ENCODE data around the gene EHMT2. TPM values are rescaled to one million over a fixed set of nuclear protein-coding genes. Genes with fewer than 3 reads are reported as not detected.

EHMT2 gene
- polyA plus RNA-seq, 1 donor (not counting 4 experiments of a cell fraction or from before 2014, with no cell fraction given) = 17.7 TPM

DNA sequence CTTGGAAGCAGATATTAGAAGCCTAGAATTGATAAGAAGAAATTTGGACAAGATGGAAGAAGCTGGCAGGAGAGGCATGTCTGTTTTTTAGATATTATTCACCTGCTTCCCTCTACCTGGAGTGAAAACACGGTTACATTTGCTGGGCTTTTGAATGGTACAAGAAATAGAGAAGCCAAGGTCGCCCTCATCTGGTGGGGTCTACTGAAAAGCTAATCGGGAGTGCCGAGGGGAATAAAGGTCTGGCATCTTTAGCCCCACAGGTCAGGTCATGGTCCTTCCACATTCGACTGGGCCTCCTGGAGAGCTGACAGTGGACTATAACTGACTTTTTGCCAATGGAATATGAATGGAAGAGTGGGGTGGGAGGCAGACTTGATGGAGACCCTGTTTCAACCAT, 25.4 kb upstream of the EHMT2 start:
- H4K20me1 ChIP-seq (ENCODE audit: control insufficient read depth, extremely low read depth, insufficient read depth, low read length) = no peaks in the 10 kb centered on the region
- H3K36me3 ChIP-seq (ENCODE audit: control insufficient read depth in 2 of 2, extremely low read depth in 1 of 2, insufficient read depth in 2 of 2, low read length in 2 of 2) = no peaks in the 10 kb centered on the region
- no peak overlapping the region for H3K4me2 ChIP-seq (ENCODE audit: control insufficient read depth, extremely low read depth, insufficient read depth, low read depth, low read length)
- TF ChIP-seq EZH2 (IDR thresholded peaks at IDR 0.05; ENCODE audit: low read length) = no peak
- TF ChIP-seq, protein P1, sequence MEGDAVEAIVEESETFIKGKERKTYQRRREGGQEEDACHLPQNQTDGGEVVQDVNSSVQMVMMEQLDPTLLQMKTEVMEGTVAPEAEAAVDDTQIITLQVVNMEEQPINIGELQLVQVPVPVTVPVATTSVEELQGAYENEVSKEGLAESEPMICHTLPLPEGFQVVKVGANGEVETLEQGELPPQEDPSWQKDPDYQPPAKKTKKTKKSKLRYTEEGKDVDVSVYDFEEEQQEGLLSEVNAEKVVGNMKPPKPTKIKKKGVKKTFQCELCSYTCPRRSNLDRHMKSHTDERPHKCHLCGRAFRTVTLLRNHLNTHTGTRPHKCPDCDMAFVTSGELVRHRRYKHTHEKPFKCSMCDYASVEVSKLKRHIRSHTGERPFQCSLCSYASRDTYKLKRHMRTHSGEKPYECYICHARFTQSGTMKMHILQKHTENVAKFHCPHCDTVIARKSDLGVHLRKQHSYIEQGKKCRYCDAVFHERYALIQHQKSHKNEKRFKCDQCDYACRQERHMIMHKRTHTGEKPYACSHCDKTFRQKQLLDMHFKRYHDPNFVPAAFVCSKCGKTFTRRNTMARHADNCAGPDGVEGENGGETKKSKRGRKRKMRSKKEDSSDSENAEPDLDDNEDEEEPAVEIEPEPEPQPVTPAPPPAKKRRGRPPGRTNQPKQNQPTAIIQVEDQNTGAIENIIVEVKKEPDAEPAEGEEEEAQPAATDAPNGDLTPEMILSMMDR (optimal IDR thresholded peaks at IDR 0.05 in 1 of 3, IDR thresholded peaks at IDR 0.05 in 1 of 3, conservative IDR thresholded peaks at IDR 0.05 in 1 of 3; ENCODE audit: extremely low read depth in 1 of 3, insufficient read depth in 2 of 3, low read length in 3 of 3) = peak in 2 of 3 experiments; percentile 10 to 35
- dilution Hi-C loops (cut with MboI; ENCODE audit: extremely low pct_ligation_motif_present, low sequenced_read_pairs) = no loop called here
- no peaks in the 10 kb centered on the region for H3K4me1 ChIP-seq (ENCODE audit: control insufficient read depth, extremely low read depth, insufficient read depth, low read length)
- peaks cover 7% of the 10 kb centered on the region for H3K27me3 ChIP-seq (ENCODE audit: control insufficient read depth, extremely low read depth, insufficient read depth, low read length)
- H3K9me3 ChIP-seq (ENCODE audit: control insufficient read depth, low read depth, low read length) = no peaks in the 10 kb centered on the region
- no peak overlapping the region for H3K27ac ChIP-seq (ENCODE audit: control insufficient read depth, insufficient read depth, low read length)
- no peaks in the 10 kb centered on the region for H3K9me1 ChIP-seq (ENCODE audit: control insufficient read depth, extremely low read depth, insufficient read depth, low read length)
- H3K79me2 ChIP-seq (ENCODE audit: control insufficient read depth, insufficient read depth, low read length) = no peaks in the 10 kb centered on the region
- no peak overlapping the region for H2AFZ ChIP-seq (ENCODE audit: control insufficient read depth, low read length)
- no peak overlapping the region for H3K9ac ChIP-seq (ENCODE audit: control insufficient read depth, extremely low read depth, insufficient read depth, low read length)
- FAIRE-seq (no peak), DNase-seq (ENCODE audit: low read depth, low spot score) (no peak)
- no peak overlapping the region for H3K4me3 ChIP-seq (ENCODE audit: control insufficient read depth in 2 of 3, extremely low read depth in 1 of 3, insufficient read depth in 2 of 3, low read depth in 1 of 3, low read length in 3 of 3)

DNA sequence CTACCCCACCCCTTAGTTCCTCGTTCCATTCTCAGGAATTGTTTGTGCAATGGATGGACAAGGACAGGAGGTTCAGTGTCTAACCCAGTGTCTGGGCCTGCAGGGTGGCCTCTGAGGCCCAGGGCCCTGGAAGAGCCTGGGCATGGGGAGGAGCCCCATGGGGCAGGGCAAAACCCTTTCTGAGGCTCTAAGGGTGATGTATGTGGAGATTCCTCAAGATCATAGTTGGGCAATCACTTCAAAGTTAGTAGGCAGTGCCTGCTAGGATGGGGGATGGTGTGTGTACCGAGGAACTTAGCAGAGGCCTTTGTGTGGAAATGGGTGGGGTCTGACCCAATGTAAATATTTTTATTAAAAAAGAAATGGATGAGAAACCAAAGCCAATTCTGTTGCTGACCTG, 23.3 kb upstream of the EHMT2 start:
- no peaks in the 10 kb centered on the region for H3K9me1 ChIP-seq (ENCODE audit: control insufficient read depth, extremely low read depth, insufficient read depth, low read length)
- H3K9me3 ChIP-seq (ENCODE audit: control insufficient read depth, low read depth, low read length) = no peaks in the 10 kb centered on the region
- no peaks in the 10 kb centered on the region for H3K4me1 ChIP-seq (ENCODE audit: control insufficient read depth, extremely low read depth, insufficient read depth, low read length)
- H3K4me3 ChIP-seq (ENCODE audit: control insufficient read depth in 2 of 3, extremely low read depth in 1 of 3, insufficient read depth in 2 of 3, low read depth in 1 of 3, low read length in 3 of 3) = no peak overlapping the region
- DNase-seq (ENCODE audit: low read depth, low spot score) (no peak), FAIRE-seq (no peak)
- no peak overlapping the region for H3K4me2 ChIP-seq (ENCODE audit: control insufficient read depth, extremely low read depth, insufficient read depth, low read depth, low read length)
- dilution Hi-C loops (cut with MboI; ENCODE audit: extremely low pct_ligation_motif_present, low sequenced_read_pairs) = no loop called here
- H2AFZ ChIP-seq (ENCODE audit: control insufficient read depth, low read length) = no peak overlapping the region
- no peak overlapping the region for H3K9ac ChIP-seq (ENCODE audit: control insufficient read depth, extremely low read depth, insufficient read depth, low read length)
- H3K27ac ChIP-seq (ENCODE audit: control insufficient read depth, insufficient read depth, low read length) = no peak overlapping the region
- no peaks in the 10 kb centered on the region for H3K27me3 ChIP-seq (ENCODE audit: control insufficient read depth, extremely low read depth, insufficient read depth, low read length)
- H4K20me1 ChIP-seq (ENCODE audit: control insufficient read depth, extremely low read depth, insufficient read depth, low read length) = no peaks in the 10 kb centered on the region
- no peaks in the 10 kb centered on the region for H3K36me3 ChIP-seq (ENCODE audit: control insufficient read depth in 2 of 2, extremely low read depth in 1 of 2, insufficient read depth in 2 of 2, low read length in 2 of 2)
- TF ChIP-seq, protein P1 (optimal IDR thresholded peaks at IDR 0.05 in 1 of 3, IDR thresholded peaks at IDR 0.05 in 1 of 3, conservative IDR thresholded peaks at IDR 0.05 in 1 of 3; ENCODE audit: extremely low read depth in 1 of 3, insufficient read depth in 2 of 3, low read length in 3 of 3) = no peak
- H3K79me2 ChIP-seq (ENCODE audit: control insufficient read depth, insufficient read depth, low read length) = no peaks in the 10 kb centered on the region
